Measurements from ENCODE around the gene RHBDL3. TPM values are rescaled to one million over a fixed set of nuclear protein-coding genes. Genes with fewer than 3 reads are reported as not detected.
A peak's percentile ranks its signal among the peaks of the same experiment; 100 is the strongest.

Gene RHBDL3
- total and polyA plus RNA-seq, 2 donors (not counting 3 experiments of a cell fraction or from before 2014, with no cell fraction given) = 0.11 to 0.20 TPM

DNA sequence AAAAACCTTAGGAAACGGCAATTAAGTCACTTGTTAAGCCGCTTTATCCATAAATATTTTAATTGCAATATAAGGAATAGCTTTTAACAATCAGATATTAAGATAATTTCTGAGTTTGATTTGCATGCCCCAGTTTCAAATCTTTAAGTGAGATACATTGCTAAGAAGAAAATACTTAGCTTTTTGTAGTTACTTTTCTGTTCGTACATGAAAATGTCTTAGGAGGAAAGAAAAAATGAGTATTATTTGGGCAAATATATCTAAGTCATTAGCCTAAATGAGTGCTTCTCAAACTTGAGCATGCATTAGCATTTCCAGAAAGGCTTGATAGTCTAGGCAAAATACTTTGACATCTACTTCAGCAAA is 90.7 kb downstream of the RHBDL3 start:
- no peak overlapping the region for H3K4me3 ChIP-seq (replicated peaks in 1 of 3; ENCODE audit: insufficient read depth in 1 of 3, low read depth in 1 of 3, low read length in 3 of 3)
- intact Hi-C loops (cut with micrococcal nuclease) (no loop called here), dilution Hi-C loops (cut with MboI; ENCODE audit: extremely low pct_ligation_motif_present, low sequenced_read_pairs) (no loop called here)
- H3K79me2 ChIP-seq (ENCODE audit: control insufficient read depth, insufficient read depth, low read length) = peaks cover 95% of the 10 kb centered on the region
- FAIRE-seq (no peak), DNase-seq (ENCODE audit: low read depth, low spot score) (no peak)
- no peaks in the 10 kb centered on the region for H3K9me3 ChIP-seq (replicated peaks; ENCODE audit: control insufficient read depth, insufficient read depth, low read length)
- no peak overlapping the region for H2AFZ ChIP-seq (ENCODE audit: low read depth, low read length)
- H3K4me1 ChIP-seq (ENCODE audit: control insufficient read depth, extremely low read depth, insufficient read depth, low read length) = peaks cover 27% of the 10 kb centered on the region
- peak overlapping the region; percentile 58 for H3K4me2 ChIP-seq (ENCODE audit: insufficient read depth, low read length)
- ChIA-PET POLR2A (no interaction called here), CTCF (interaction anchor here (0.9 to 1.0 kb wide), 2 partner anchors 14 to 104 kb away, joined by 3 read pairs; no protein-coding TSS in a partner anchor)
- H3K9me1 ChIP-seq (replicated peaks; ENCODE audit: control insufficient read depth, extremely low read depth, insufficient read depth, low read length) = no peaks in the 10 kb centered on the region
- H3K36me3 ChIP-seq (ENCODE audit: control insufficient read depth in 2 of 2, extremely low read depth in 1 of 2, insufficient read depth in 2 of 2, low read length in 2 of 2) = peaks cover 26 to 38% of the 10 kb centered on the region in 2 experiments
- H4K20me1 ChIP-seq (replicated peaks; ENCODE audit: control insufficient read depth, extremely low read depth, insufficient read depth, low read length) = peaks cover 30% of the 10 kb centered on the region
- no TSS peak for BruUV-seq (replicated peaks)
- H3K9ac ChIP-seq (replicated peaks; ENCODE audit: extremely low read depth, insufficient read depth, low read length) = no peak overlapping the region
- H3K27me3 ChIP-seq (ENCODE audit: control insufficient read depth in 2 of 2, insufficient read depth in 2 of 2, low read length in 2 of 2) = no peaks in the 10 kb centered on the region
- TF ChIP-seq EZH2 (IDR thresholded peaks at IDR 0.05; ENCODE audit: borderline replicate concordance, low read depth, low read length, severe bottlenecking) (no peak), POLR2A (IDR thresholded peaks at IDR 0.05; ENCODE audit: low read depth, low read length) (no peak), MAX (IDR thresholded peaks at IDR 0.05; ENCODE audit: insufficient read depth, insufficient read length) (no peak)
- no peak overlapping the region for H3K27ac ChIP-seq (ENCODE audit: insufficient read depth, low read depth, low read length)

DNA sequence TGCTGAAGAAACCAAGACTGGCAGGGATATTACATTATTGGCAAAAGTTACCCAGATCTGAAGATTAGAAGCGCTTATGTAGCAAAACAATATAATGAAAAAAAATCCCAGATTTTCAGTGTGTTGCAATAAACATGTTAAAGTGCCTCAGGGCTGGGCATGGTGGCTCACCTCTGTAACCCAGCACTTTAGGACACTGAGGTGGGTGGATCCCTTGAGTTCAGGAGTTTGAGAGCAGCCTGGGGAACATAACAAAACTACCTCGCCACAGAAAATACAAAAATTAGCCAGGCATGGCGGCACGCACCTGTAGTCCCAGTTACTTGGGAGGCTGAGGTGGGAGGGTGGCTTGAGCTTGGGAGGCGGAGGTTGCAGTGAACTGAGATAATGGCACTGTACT is 91.1 kb downstream of the RHBDL3 start:
- Histone ChIP-seq H3K9me3 (replicated peaks; ENCODE audit: control insufficient read depth, insufficient read depth, low read length) (no peaks in the 10 kb centered on the region), H3K27ac (ENCODE audit: insufficient read depth, low read depth, low read length) (no peak overlapping the region), H3K36me3 (ENCODE audit: control insufficient read depth in 2 of 2, extremely low read depth in 1 of 2, insufficient read depth in 2 of 2, low read length in 2 of 2) (peaks cover 26 to 40% of the 10 kb centered on the region in 2 experiments), H3K4me1 (ENCODE audit: control insufficient read depth, extremely low read depth, insufficient read depth, low read length) (peaks cover 27% of the 10 kb centered on the region), H3K4me3 (replicated peaks in 1 of 3; ENCODE audit: insufficient read depth in 1 of 3, low read depth in 1 of 3, low read length in 3 of 3) (no peak overlapping the region), H3K4me2 (ENCODE audit: insufficient read depth, low read length) (peak overlapping the region; percentile 58), H3K9ac (replicated peaks; ENCODE audit: extremely low read depth, insufficient read depth, low read length) (no peak overlapping the region), H4K20me1 (replicated peaks; ENCODE audit: control insufficient read depth, extremely low read depth, insufficient read depth, low read length) (peaks cover 26% of the 10 kb centered on the region), H2AFZ (ENCODE audit: low read depth, low read length) (no peak overlapping the region), H3K79me2 (ENCODE audit: control insufficient read depth, insufficient read depth, low read length) (peaks cover 94% of the 10 kb centered on the region), H3K9me1 (replicated peaks; ENCODE audit: control insufficient read depth, extremely low read depth, insufficient read depth, low read length) (no peaks in the 10 kb centered on the region), H3K27me3 (ENCODE audit: control insufficient read depth in 2 of 2, insufficient read depth in 2 of 2, low read length in 2 of 2) (no peaks in the 10 kb centered on the region)
- dilution Hi-C loops (cut with MboI; ENCODE audit: extremely low pct_ligation_motif_present, low sequenced_read_pairs) = no loop called here
- CTCF ChIA-PET = interaction anchor here (0.9 kb wide), 1 partner anchor 14 kb away, joined by 3 read pairs; no protein-coding TSS in a partner anchor
- POLR2A ChIA-PET = no interaction called here
- DNase-seq (ENCODE audit: low read depth, low spot score) (no peak), FAIRE-seq (no peak)
- no TSS peak for BruUV-seq (replicated peaks)
- TF ChIP-seq MYC (IDR thresholded peaks at IDR 0.05; ENCODE audit: low read depth, low read length) = no peak
- no peak for TF ChIP-seq EZH2 (IDR thresholded peaks at IDR 0.05; ENCODE audit: borderline replicate concordance, low read depth, low read length, severe bottlenecking)
- no peak for TF ChIP-seq POLR2A (IDR thresholded peaks at IDR 0.05; ENCODE audit: low read depth, low read length)
- TF ChIP-seq POLR2AphosphoS5 (IDR thresholded peaks at IDR 0.05; ENCODE audit: insufficient read depth, low read depth, low read length) = no peak
- TF ChIP-seq GATA2 (IDR thresholded peaks at IDR 0.05; ENCODE audit: insufficient read depth, insufficient read length, low read depth, low read length) = no peak
- TF ChIP-seq FOS (IDR thresholded peaks at IDR 0.05; ENCODE audit: borderline replicate concordance, insufficient read depth, low read length) = no peak
- TF ChIP-seq, protein P1, sequence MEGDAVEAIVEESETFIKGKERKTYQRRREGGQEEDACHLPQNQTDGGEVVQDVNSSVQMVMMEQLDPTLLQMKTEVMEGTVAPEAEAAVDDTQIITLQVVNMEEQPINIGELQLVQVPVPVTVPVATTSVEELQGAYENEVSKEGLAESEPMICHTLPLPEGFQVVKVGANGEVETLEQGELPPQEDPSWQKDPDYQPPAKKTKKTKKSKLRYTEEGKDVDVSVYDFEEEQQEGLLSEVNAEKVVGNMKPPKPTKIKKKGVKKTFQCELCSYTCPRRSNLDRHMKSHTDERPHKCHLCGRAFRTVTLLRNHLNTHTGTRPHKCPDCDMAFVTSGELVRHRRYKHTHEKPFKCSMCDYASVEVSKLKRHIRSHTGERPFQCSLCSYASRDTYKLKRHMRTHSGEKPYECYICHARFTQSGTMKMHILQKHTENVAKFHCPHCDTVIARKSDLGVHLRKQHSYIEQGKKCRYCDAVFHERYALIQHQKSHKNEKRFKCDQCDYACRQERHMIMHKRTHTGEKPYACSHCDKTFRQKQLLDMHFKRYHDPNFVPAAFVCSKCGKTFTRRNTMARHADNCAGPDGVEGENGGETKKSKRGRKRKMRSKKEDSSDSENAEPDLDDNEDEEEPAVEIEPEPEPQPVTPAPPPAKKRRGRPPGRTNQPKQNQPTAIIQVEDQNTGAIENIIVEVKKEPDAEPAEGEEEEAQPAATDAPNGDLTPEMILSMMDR (IDR thresholded peaks at IDR 0.05; ENCODE audit: extremely low read depth in 1 of 2, insufficient read depth in 1 of 2, low read depth in 1 of 2, low read length in 2 of 2) = no peak
- no peak for TF ChIP-seq JUN (IDR thresholded peaks at IDR 0.05; ENCODE audit: borderline replicate concordance, insufficient read depth, insufficient read length, low read depth)
- TF ChIP-seq MAX (IDR thresholded peaks at IDR 0.05; ENCODE audit: insufficient read depth, insufficient read length) = no peak
- intact Hi-C loops (cut with micrococcal nuclease) = no loop called here

Measured in endothelial cell of umbilical vein (primary cell).